SKM-1 (cell line): ENCODE measurements around the gene CNOT6L.
"Not testable (repeated sequence)": the region's sequence is repeated elsewhere in the genome, so short reads cannot be mapped to it uniquely, and the experiment has no call there.

ENCODE experiments used
- DNase-seq: peaks from one replicate; lab custom pipeline; 2025; ENCODE audit not compliant: unreplicated experiment; lab: John Stamatoyannopoulos, UW

The CNOT6L gene

GRCh38 chr4:77818602-77819403 is at the start of gene CNOT6L:
TSS of gene CNOT6L (minus strand) at chr4:77819368. CDS start at chr4:77819308, 60 bp downstream.
- DNase-seq = no peak

- DNase-seq = no peak
Observed at GRCh38 chr4:77865259-77865658, 46.1 kb upstream of the CNOT6L start.

GRCh38 chr4:77863341-77863740 is 44.2 kb upstream of the CNOT6L start:
- DNase-seq = not testable (repeated sequence)

- DNase-seq = peak; percentile 95
Observed at GRCh38 chr4:77862478-77863216, 43.5 kb upstream of the CNOT6L start, which contains the start of gene MRPL1. TSS of gene MRPL1 (plus strand) at chr4:77862830. CDS start at chr4:77862849, 19 bp downstream.

- DNase-seq = no peak
Observed at GRCh38 chr4:77861495-77861894, 42.3 kb upstream of the CNOT6L start.

- DNase-seq = no peak
Observed at GRCh38 chr4:77859256-77859655, 40.1 kb upstream of the CNOT6L start.

- no peak for DNase-seq
Observed at GRCh38 chr4:77856152-77856551, 37.0 kb upstream of the CNOT6L start.

- no peak for DNase-seq
Observed at GRCh38 chr4:77854431-77855111, 35.4 kb upstream of the CNOT6L start.

GRCh38 chr4:77852892-77853495 is 33.8 kb upstream of the CNOT6L start:
- no peak for DNase-seq

GRCh38 chr4:77849278-77849965 is 30.3 kb upstream of the CNOT6L start:
- DNase-seq = no peak

- no peak for DNase-seq
Observed at GRCh38 chr4:77848508-77848907, 29.3 kb upstream of the CNOT6L start.

GRCh38 chr4:77845929-77846328 is 26.8 kb upstream of the CNOT6L start:
- DNase-seq = no peak

GRCh38 chr4:77845400-77845799 is 26.2 kb upstream of the CNOT6L start:
- DNase-seq = no peak

GRCh38 chr4:77844363-77844762 is 25.2 kb upstream of the CNOT6L start:
- no peak for DNase-seq

- no peak for DNase-seq
Observed at GRCh38 chr4:77843628-77844027, 24.5 kb upstream of the CNOT6L start.

- DNase-seq = no peak
Observed at GRCh38 chr4:77834403-77834802, 15.2 kb upstream of the CNOT6L start.

- DNase-seq = no peak
Observed at GRCh38 chr4:77833126-77833724, 14.1 kb upstream of the CNOT6L start.

- DNase-seq = no peak
Observed at GRCh38 chr4:77827343-77827742, 8.2 kb upstream of the CNOT6L start.

- no peak for DNase-seq
Observed at GRCh38 chr4:77826275-77826674, 7.1 kb upstream of the CNOT6L start.

- DNase-seq = no peak
Observed at GRCh38 chr4:77821775-77822174, 2.6 kb upstream of the CNOT6L start.
